D341Med (cell line): ENCODE data around the gene PRKAR1B.

ENCODE experiments used
- DNase-seq: peaks from one replicate; pipeline ENCODE4 v3.0.0; 2012; ENCODE audit warnings: low spot score

The PRKAR1B gene

GRCh38 chr7:721619-722248 is 5.3 kb downstream of the PRKAR1B start:
- DNase-seq, result no peak

GRCh38 chr7:716636-717035 is 10.4 kb downstream of the PRKAR1B start:
- DNase-seq, result no peak

DNA sequence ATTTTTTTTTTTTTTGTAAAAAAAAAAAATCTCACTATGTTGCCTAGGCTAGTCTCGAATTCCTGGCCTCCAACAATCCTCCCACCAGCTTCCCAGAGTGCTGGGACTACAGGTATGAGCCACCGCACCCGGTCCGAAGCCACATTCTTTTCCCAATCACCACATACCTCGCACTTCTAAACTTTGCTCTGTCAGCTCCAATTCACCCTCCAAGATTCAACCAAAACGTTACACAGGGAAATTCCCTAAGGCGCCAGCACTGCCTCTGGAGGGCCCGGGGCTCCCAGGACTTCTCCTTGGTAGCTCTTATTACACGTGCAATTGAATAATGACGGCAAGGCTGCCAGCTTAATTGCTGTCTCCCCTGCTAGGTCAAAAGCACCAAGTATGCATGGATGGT is 10.9 kb downstream of the PRKAR1B start:
- DNase-seq, result no peak

GRCh38 chr7:714251-714671 is 12.8 kb downstream of the PRKAR1B start:
- DNase-seq, result no peak

DNA sequence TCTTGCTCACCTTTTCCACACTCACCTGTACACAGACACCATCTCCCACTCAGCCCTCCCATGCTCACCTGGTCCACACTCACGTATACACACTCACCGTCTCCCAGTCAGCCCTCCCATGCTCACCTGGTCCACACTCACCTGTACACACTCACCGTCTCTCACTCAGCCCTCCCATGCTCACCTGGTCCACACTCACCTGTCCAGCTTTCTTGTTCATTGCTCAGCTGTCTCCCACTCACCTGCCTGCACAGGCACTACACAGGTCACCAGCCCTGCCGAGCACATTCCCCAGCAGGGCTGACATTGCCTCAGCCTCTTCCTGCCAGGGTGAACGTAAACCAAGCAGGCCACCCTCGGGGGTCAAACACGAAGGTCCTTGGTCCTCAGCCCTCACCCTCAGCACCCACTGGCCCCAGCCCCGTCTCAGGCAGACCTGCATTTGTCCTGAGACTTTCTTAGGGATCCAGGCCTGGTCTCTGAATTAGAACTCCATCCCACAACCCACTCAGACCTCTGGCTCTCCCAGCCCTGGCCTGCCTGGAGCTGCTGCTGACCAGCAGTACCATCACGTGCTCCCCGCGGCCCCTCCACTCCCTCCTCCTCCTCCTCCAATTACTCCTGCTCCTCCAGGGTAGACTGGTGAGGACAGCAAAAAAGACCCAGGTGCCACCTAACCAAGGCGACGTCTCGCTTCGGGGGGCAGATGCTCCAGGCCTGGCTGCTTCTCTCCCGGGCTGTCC is 13.4 kb downstream of the PRKAR1B start:
- DNase-seq, result no peak

DNA sequence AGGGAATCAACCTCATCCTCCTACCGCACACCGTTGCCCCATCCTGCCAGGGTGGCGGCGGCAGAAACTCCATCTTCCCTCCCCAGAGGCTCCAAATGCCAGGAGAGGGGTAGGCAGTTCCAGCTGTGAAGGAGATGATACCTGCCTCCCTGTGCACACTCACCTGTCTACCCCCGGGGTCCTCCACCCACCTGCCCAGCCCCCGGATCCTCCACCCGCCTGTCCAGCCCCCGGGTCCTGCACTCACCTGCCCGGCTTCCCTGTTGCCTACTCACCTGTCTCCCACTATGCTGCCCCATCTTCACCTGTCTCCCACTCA is 14.0 kb downstream of the PRKAR1B start:
- DNase-seq, result no peak

- DNase-seq, result peak; percentile 39
These were observed 14.5 kb downstream of the PRKAR1B start for GRCh38 chr7:712381-713138.

DNA sequence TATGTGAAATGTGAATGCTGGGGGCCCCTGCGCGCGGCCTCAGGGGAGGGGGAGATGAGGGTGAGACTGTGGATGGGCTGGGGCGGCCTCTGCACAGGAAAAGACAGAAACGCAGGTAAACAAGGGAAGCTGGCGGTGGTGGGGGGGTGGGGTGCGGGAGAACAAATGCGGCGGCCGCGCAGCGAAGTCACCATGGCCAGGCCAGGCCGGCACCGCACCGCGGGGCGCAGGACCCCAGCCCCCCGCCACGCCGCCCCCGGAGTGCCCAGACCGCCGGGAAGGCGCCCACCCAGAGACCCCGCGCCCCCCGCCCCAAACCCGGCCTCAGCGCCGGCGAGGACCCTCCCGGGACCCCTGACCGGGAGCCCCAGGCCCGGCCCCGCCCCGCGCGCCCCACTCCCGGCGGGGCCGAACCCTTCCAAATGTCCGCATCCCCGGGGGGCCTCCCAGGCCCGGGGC is 15.1 kb downstream of the PRKAR1B start:
- peak; percentile 23 for DNase-seq

GRCh38 chr7:711093-711921 is 15.8 kb downstream of the PRKAR1B start:
- peak; percentile 28 for DNase-seq

- no peak for DNase-seq
These were observed 16.9 kb downstream of the PRKAR1B start for GRCh38 chr7:710161-710560.

- DNase-seq, result no peak
These were observed 19.6 kb downstream of the PRKAR1B start for GRCh38 chr7:707296-708000.

GRCh38 chr7:706721-707120 is 20.4 kb downstream of the PRKAR1B start:
- DNase-seq, result no peak

GRCh38 chr7:703049-703448 is 24.0 kb downstream of the PRKAR1B start:
- no peak for DNase-seq

- no peak for DNase-seq
These were observed 25.9 kb downstream of the PRKAR1B start for GRCh38 chr7:701086-701671.

DNA sequence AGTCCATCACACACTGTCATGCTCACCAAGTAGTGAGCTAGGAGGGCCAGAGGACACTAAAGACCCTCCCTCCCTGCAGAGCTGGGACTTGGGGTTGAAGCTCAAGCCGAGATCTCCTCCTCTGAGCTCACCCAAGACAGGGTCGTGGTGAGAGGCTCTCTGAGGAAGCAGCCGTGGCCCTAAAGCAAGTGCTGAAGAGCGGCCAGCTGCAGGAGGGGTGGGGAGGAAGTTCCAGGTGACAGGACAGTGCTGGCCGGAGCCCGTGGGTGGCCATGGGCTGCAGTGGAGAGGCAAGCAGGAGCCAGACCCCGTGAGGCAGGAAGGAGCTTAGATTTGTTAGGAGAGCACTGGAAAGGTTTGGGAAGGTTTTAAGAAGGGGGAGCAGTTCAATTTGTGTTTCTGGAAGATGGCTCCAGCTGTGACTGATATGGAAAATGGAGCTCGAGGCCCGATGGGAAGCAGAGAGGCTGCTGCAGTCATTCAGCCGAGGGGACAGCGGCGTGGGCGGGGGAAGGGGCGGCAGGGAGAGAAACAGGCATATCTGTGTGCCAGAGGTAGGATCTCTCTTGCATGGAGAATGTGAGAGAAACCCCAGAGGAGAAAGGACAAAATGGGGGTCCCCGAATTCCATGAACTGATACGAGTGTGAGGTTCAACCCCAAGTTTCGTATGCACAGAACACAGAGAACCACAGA is 27.5 kb downstream of the PRKAR1B start:
- DNase-seq, result no peak

- no peak for DNase-seq
These were observed 28.3 kb downstream of the PRKAR1B start for GRCh38 chr7:698515-699475.

DNA sequence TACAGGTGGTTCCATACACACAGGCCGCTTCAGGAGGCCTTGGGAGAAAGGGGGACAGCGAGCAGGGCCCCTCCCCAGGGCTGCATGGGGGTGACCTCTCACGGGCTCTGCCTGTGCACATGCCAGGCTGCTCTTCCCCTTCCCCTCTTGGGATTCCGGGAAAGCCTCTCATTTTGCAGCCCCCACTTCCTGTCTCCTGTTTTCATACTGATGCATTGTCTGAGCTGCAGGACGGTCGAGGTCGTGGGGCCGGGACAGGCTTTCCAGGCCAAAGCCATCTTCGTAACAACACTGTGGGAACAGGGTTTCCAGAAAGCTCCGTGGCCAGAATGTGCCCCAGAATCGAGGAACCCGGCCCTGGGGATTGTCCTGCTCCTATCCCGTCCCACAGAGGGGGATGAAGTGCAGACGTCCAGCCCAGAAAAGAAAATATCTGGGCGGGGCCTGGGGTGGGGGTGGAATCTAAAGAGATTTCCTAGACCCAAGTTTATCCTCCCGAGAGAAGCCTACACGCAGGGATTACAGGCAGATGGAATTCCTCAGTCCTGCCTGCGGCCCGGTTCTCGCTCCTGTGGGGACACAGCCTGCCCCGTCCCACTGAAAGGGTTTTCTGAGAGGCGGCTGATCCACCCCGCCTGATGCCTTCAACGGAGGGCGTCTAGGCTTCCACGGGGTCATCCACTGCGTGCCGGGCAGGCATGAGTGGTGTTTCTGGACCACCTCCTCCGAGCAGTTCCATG is 30.1 kb downstream of the PRKAR1B start:
- DNase-seq, result no peak

DNA sequence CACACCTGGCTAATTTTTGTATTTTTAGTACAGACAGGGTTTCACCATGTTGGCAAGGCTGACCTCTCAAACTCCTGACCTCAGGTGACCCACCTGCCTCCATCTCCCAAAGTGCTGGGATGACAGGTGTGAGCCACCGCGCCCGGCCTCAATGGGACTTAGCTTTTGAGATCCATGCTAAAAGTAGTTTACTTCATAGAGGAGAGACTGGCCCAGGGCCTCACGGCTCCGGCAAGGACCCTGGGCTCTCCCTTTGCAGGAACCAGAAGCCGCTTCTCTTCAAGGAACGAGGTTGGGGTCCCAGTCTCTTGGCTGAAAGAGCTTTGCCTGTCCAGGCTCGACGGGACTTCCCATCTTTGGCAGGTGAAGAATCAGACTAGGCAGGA is 30.7 kb downstream of the PRKAR1B start:
- no peak for DNase-seq

- no peak for DNase-seq
These were observed 33.8 kb downstream of the PRKAR1B start for GRCh38 chr7:693280-693679.
